ENCODE results near the gene NOTCH1. TPM values are rescaled to one million over a fixed set of nuclear protein-coding genes. Genes with fewer than 3 reads are reported as not detected.

NOTCH1 gene
- total and polyA plus RNA-seq, 11 donors, result 8.0 to 47.3 (median 20.3) TPM

DNA sequence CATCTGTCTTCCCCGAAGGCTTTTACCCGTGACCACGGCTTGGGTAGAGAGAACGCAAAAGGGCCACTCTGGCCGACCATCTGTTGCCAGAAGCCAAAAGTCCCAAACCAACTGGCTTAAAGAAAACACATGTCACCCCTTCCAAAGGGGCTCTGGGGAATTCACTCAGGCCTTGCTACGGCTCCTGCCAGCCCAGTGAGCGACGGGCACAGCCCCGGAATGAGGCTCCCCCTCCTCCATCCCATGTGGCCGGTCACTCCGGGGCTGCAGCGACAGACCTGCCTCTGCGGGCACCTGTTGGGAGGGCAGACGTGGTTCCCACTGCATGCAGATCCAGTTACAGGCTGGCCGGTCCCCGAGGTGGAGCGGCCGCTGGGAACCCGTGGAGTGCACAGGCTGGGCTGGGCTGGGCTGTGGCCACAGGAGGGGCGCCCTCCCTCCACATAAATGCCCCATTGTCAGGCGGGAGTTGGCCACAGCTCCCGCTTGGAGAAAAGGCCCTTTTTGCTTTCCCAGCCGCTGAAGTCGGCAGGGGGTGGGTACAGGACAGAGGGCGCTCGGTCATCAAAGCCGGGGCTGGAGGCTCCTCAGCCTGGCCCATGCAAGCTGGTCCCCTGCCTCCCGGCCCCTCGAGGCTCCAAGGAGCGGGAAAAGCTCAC is 19.9 kb downstream of the NOTCH1 start:
- intact Hi-C loops (cut with DNase I), result no loop called here
- Histone ChIP-seq H3K4me3 (peak overlapping the region in 6 of 12 donors; percentile 1 to 20 (median 6)), H3K9me3 (no peaks in the 10 kb centered on the region), H3K27ac (peak overlapping the region in 11 of 12 donors; percentile 56 to 85 (median 75)), H3K27me3 (no peaks in the 10 kb centered on the region), H3K36me3 (peaks cover 0 to 27% (median 16%) of the 10 kb centered on the region in 9 donors), H3K4me1 (peaks cover 15 to 86% (median 57%) of the 10 kb centered on the region in 12 donors)
- ATAC-seq, result peak; percentile 18 to 54 (median 24)
- peak in 2 of 5 donors; percentile 50 to 55 for DNase-seq
- WGBS, 4 donors, result 46 to 62% (median 54%) methylated on average over 6 to 30 of the region's 30 CpGs
- TF ChIP-seq POLR2A (IDR thresholded peaks at IDR 0.05), result no peak
- peak in 3 of 12 donors; percentile 5 to 27 (median 18) for TF ChIP-seq CTCF (IDR thresholded peaks at IDR 0.05)

DNA sequence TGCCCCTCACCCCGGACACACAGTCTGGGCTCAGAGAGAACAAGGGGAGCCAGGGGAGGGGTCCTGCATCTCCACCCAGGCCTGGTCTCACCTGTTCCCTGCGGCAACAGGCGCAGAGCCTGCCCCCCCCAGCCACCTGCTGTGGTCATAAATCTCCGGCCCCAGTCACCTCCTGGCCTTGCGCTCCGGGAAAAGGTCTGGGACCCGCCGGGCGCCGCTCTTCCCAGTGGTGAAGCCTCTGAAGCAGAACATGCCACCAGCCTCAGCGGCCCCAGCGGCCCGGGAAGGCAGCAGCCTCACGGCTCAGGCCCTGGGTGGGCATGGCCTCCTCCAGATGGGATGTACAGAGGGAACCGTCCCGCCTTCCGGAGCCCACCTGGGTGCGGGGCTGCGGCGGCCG is 20.6 kb downstream of the NOTCH1 start:
- WGBS, 4 donors, result 84 to 89% (median 88%) methylated on average over 10 to 21 of the region's 21 CpGs
- H3K9me3 ChIP-seq, result no peaks in the 10 kb centered on the region
- no peak overlapping the region for H3K4me3 ChIP-seq
- no peaks in the 10 kb centered on the region for H3K27me3 ChIP-seq
- peaks cover 15 to 79% (median 49%) of the 10 kb centered on the region in 12 donors for H3K4me1 ChIP-seq
- H3K27ac ChIP-seq, result peak overlapping the region in 7 of 12 donors; percentile 51 to 81 (median 75)
- DNase-seq (no peak), ATAC-seq (no peak)
- peaks cover 0 to 28% (median 21%) of the 10 kb centered on the region in 9 donors for H3K36me3 ChIP-seq
- TF ChIP-seq CTCF (IDR thresholded peaks at IDR 0.05) (no peak), POLR2A (IDR thresholded peaks at IDR 0.05) (no peak)
- intact Hi-C loops (cut with DNase I), result no loop called here

DNA sequence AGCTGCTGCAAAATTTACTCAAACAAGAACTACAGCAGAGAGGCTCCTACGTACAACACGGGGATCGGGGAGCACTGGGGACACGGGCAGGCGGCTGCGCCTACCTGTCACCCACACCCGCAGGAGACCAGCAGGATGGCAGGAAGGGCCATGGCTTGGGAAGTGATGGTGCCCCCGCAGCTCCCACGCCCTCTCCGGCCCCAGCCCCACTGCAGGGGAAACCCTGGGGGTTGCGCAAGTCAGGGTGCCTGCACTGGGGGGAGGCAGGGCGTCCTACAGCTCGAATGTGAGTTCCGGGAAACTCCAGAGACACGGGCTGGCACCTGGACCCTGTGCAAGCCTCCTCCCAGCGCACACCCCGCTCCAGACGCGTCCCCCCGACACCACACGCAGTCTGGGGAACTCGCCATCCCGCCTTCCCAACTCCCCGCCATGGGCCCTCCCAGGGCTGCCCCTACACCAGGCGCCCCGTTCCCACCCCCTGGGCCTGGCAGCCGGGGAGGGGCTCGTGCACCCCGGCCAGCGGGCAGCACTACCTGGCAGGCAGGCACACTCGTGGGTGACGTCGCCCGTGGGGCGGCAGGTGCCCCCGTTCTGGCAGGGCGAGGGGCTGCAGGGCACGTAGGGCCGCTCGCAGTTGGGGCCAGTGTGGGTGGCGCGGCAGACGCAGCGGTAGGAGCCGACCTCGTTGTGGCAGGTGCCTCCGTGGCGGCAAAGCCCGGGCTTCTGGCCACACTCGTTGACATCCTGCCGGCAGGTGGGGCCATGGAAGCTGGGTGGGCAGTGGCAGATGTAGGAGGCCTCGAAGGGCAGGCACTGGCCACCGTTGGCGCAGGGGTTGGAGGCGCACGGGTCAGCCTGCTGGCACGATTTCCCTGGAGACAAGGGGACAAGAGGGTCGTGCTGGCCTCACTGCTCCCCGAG is 23.3 kb downstream of the NOTCH1 start:
- Histone ChIP-seq H3K4me3 (no peak overlapping the region), H3K4me1 (peaks cover 6 to 53% (median 25%) of the 10 kb centered on the region in 12 donors), H3K9me3 (no peaks in the 10 kb centered on the region), H3K27ac (peak overlapping the region in 2 of 12 donors; percentile 1 to 57), H3K36me3 (peaks cover 0 to 54% (median 43%) of the 10 kb centered on the region in 9 donors), H3K27me3 (no peaks in the 10 kb centered on the region)
- intact Hi-C loops (cut with DNase I), result no loop called here
- 89 to 94% (median 90%) methylated on average over 47 to 59 of the region's 59 CpGs for WGBS, 4 donors
- no peak for DNase-seq
- TF ChIP-seq POLR2A (IDR thresholded peaks at IDR 0.05), result no peak
- no peak for ATAC-seq

- DNase-seq (peak in 4 of 5 donors; percentile 53 to 83 (median 66)), ATAC-seq (peak in 3 of 4 donors; percentile 39 to 55 (median 48))
- Histone ChIP-seq H3K36me3 (peaks cover 0 to 64% (median 53%) of the 10 kb centered on the region in 9 donors), H3K27me3 (no peaks in the 10 kb centered on the region), H3K4me3 (no peak overlapping the region), H3K27ac (peak overlapping the region in 3 of 12 donors; percentile 20 to 57 (median 22)), H3K9me3 (no peaks in the 10 kb centered on the region), H3K4me1 (peaks cover 0 to 42% (median 15%) of the 10 kb centered on the region in 12 donors)
- 54 to 77% (median 67%) methylated on average over 6 to 10 of the region's 10 CpGs for WGBS, 4 donors
- TF ChIP-seq POLR2A (IDR thresholded peaks at IDR 0.05) (no peak), CTCF (IDR thresholded peaks at IDR 0.05) (no peak)
- intact Hi-C loops (cut with DNase I), result no loop called here
These were observed 24.3 kb downstream of the NOTCH1 start for GRCh38 chr9:136521537-136521936.
